K562 (cell line): ENCODE results near the gene ALG11. TPM values are rescaled to one million over a fixed set of nuclear protein-coding genes. Genes with fewer than 3 reads are reported as not detected.

ENCODE experiments used
- ATAC-seq: fragments of 200-7000 bp; cut with Tn5 transposase; 3 replicates; pipeline ENCODE4 v1.9.1; 2020; ENCODE audit warnings: moderate library complexity
- BruUV-seq: library from RNA; stranded (reverse); fragments of 400-500 nt; replicated peaks from 2 replicates; lab custom pipeline; 2021; lab: Mats Ljungman, UMichigan
- CTCF ChIA-PET: fragments of 300-600 bp; formaldehyde crosslinking; extraction: SDS; loops from one replicate; lab custom pipeline; 2021; ENCODE audit warnings: low intra/inter-chr PET ratio; lab: Yijun Ruan, JAX
- POLR2A ChIA-PET: fragments of 300-600, 350-650 bp; sonication (Branson Sonifier 250); formaldehyde crosslinking; extraction: SDS; loops from one replicate; lab custom pipeline; 2021; ENCODE audit warnings: antibody characterized with exemption, inconsistent platforms; lab: Yijun Ruan, JAX
- DNase-seq, 4 experiments: peaks; one replicate each; pipeline versions ENCODE4 v3.0.0 to v3.0.0-alpha.2; 2011 to 2018; ENCODE audit warnings: low spot score in 3 of 4, mixed read lengths in 3 of 4; ENCODE audit errors: extremely low read depth in 1 of 4
- FAIRE-seq: peaks from 2 replicates; lab custom pipeline; 2011; peaks lifted over from hg19 to GRCh38; lab: Jason Lieb, UNC
- H2AFZ ChIP-seq: 2 replicates; pipeline ENCODE4 v1.6.0; 2011; ENCODE audit warnings: low read depth, low read length, control low read depth, inconsistent platforms
- H3K27ac ChIP-seq: fragments of 200-600 bp; 3 replicates; pipeline ENCODE4 v1.8.0; 2011; ENCODE audit warnings: low read depth, mild to moderate bottlenecking, control low read depth, inconsistent platforms, low read length, moderate library complexity, mixed read lengths; ENCODE audit errors: extremely low read depth
- H3K27me3 ChIP-seq, 2 experiments: fragments of 300-600 bp in 1 of 2; 2 replicates in 1 of 2; 3 replicates in 1 of 2; pipeline versions ENCODE4 v1.6.0 to v1.8.0; 2011; ENCODE audit warnings: inconsistent platforms in 2 of 2, low read length in 2 of 2, mild to moderate bottlenecking in 1 of 2, mixed read lengths in 1 of 2, moderate library complexity in 1 of 2; ENCODE audit not compliant: control insufficient read depth in 2 of 2, insufficient read depth in 2 of 2
- H3K36me3 ChIP-seq: fragments of 300-600 bp; 3 replicates; pipeline ENCODE4 v1.8.0; 2011; ENCODE audit warnings: mild to moderate bottlenecking, low read length, inconsistent platforms; ENCODE audit not compliant: control insufficient read depth, insufficient read depth
- H3K4me1 ChIP-seq, 2 experiments: fragments of 200-600 bp in 1 of 2; replicated peaks in 1 of 2; 2 replicates in 1 of 2; 3 replicates in 1 of 2; pipeline versions ENCODE4 v1.5.1 to v1.8.0; 2011; ENCODE audit warnings: inconsistent platforms in 2 of 2, low read length in 2 of 2, mild to moderate bottlenecking in 1 of 2, mixed read lengths in 1 of 2, moderate library complexity in 1 of 2; ENCODE audit not compliant: control insufficient read depth in 2 of 2, insufficient read depth in 2 of 2
- H3K4me2 ChIP-seq: 2 replicates; pipeline ENCODE4 v1.6.1; 2011; ENCODE audit warnings: low read length, control low read depth, inconsistent platforms, mixed read lengths; ENCODE audit not compliant: insufficient read depth
- H3K4me3 ChIP-seq: fragments of 200-600 bp; sonication (generic), shearing (Covaris generic); 2 replicates; pipeline ENCODE4 v1.5.1; 2016; ENCODE audit warnings: control low read depth, inconsistent platforms
- H3K79me2 ChIP-seq: fragments of 200-600 bp; 3 replicates; pipeline ENCODE4 v1.8.0; 2011; ENCODE audit warnings: low read length, inconsistent platforms; ENCODE audit not compliant: control insufficient read depth, insufficient read depth
- H3K9ac ChIP-seq, 2 experiments: 2 replicates each; pipeline versions ENCODE4 v1.6.0 to v1.6.1; 2011; ENCODE audit warnings: low read depth in 2 of 2, low read length in 2 of 2, control low read depth in 1 of 2, inconsistent platforms in 1 of 2, mild to moderate bottlenecking in 1 of 2, mixed read lengths in 1 of 2; ENCODE audit not compliant: insufficient read depth in 1 of 2
- H3K9me1 ChIP-seq: one replicate; pipeline ENCODE4 v1.6.0; 2011; ENCODE audit warnings: inconsistent platforms, mild to moderate bottlenecking, low read length, moderate library complexity; ENCODE audit not compliant: control insufficient read depth, insufficient read depth
- H3K9me3 ChIP-seq: replicated peaks from 2 replicates; pipeline ENCODE4 v1.5.1; 2011; ENCODE audit warnings: low read depth, low read length, inconsistent platforms; ENCODE audit not compliant: control insufficient read depth, insufficient read depth
- H4K20me1 ChIP-seq: replicated peaks from 2 replicates; pipeline ENCODE4 v1.6.1; 2011; ENCODE audit warnings: low read length, inconsistent platforms, mixed read lengths; ENCODE audit not compliant: control insufficient read depth, insufficient read depth
- EP300 ChIP-seq: IDR thresholded peaks from 2 replicates; pipeline ENCODE4 v1.6.1; 2012; ENCODE audit warnings: low read length, improper control_type of control experiment
- EP400 ChIP-seq: fragments of 450-650 bp; IDR thresholded peaks from 2 replicates; pipeline ENCODE4 v1.6.1; 2017; ENCODE audit warnings: antibody characterized with exemption, mild to moderate bottlenecking, moderate library complexity
- ESRRA ChIP-seq: fragments of 450-650 bp; IDR thresholded peaks from 2 replicates; pipeline ENCODE4 v1.6.1; 2014; ENCODE audit warnings: low read depth, mild to moderate bottlenecking, moderate library complexity, borderline replicate concordance
- KDM1A ChIP-seq, 2 experiments: fragments of 450-650 bp; IDR thresholded peaks; 2 replicates each; pipeline ENCODE4 v1.6.1; 2016; ENCODE audit warnings: mild to moderate bottlenecking in 2 of 2
- MEIS2 ChIP-seq: fragments of 450-650 bp; IDR thresholded peaks from 2 replicates; pipeline ENCODE4 v1.6.1; 2014; ENCODE audit warnings: mild to moderate bottlenecking; ENCODE audit not compliant: partially characterized antibody
- MTA1 ChIP-seq: fragments of 450-650 bp; IDR thresholded peaks from 2 replicates; pipeline ENCODE4 v1.6.1; 2017; ENCODE audit warnings: borderline replicate concordance
- TEAD4 ChIP-seq, 2 experiments: sonication (generic) in 1 of 2; formaldehyde crosslinking in 1 of 2; IDR thresholded peaks; 2 replicates each; pipeline versions ENCODE4 v1.6.1 to v1.8.0; 2012 to 2022; ENCODE audit warnings: borderline replicate concordance in 1 of 2, inconsistent platforms in 1 of 2, low read length in 1 of 2, mild to moderate bottlenecking in 1 of 2, missing genetic modification reagents in 1 of 2
- ZNF668 ChIP-seq: fragments of 250-450 bp; sonication (Bioruptor Pico); IDR thresholded peaks from 2 replicates; pipeline ENCODE4 v1.8.0; 2022; ENCODE audit warnings: mild to moderate bottlenecking, inconsistent platforms
- ZNF699 ChIP-seq: fragments of 250-450 bp; sonication (Bioruptor Pico); IDR thresholded peaks from 2 replicates; pipeline ENCODE4 v1.8.0; 2021; ENCODE audit warnings: mild to moderate bottlenecking, moderate library complexity; ENCODE audit not compliant: insufficient replicate concordance
- WGBS: fragments of 100-300 bp; shearing (Covaris generic); methylation state at CpG from one replicate; pipeline ENCODE4 v1.1.6; 2016; ENCODE audit warnings: low coverage, mixed read lengths; ENCODE audit not compliant: insufficient coverage; ENCODE audit errors: missing lambda C conversion rate; 5-methylcytosine and 5-hydroxymethylcytosine counted together
- in situ Hi-C: fragments of 300-500 bp; cut with MboI; formaldehyde crosslinking; loops from 4 replicates; pipeline ENCODE4 v1.15.0; 2018; ENCODE audit warnings: inconsistent platforms, mixed read lengths
- intact Hi-C: fragments of 100-400 bp; cut with micrococcal nuclease; formaldehyde crosslinking; loops from 2 replicates; pipeline ENCODE4 v1.14.2; 2022
- polyA plus RNA-seq, 8 experiments: library from polyadenylated mRNA; depleted of rRNA in 4 of 8; stranded (reverse) in 5 of 8; unstranded in 3 of 8; fragments of >200 nt; fragmentation: Nextera tagmentation in 2 of 8; fragmentation: Illumina TruSeq in 1 of 8; extraction: Ambion mirVana in 2 of 8; extraction: Trizol in 1 of 8; gene quantifications; 2 replicates each; pipeline versions ENCODE4 v1.2.1 to v1.2.3, GENCODE V29; 2011 to 2014; ENCODE audit warnings: inconsistent platforms in 1 of 8, missing spikeins in 1 of 8
- total RNA-seq, 7 experiments: library from RNA; depleted of rRNA in 6 of 7; stranded (reverse); fragments of >200 nt in 6 of 7; fragmentation: Illumina TruSeq in 2 of 7; extraction: Trizol in 2 of 7; gene quantifications; 2 replicates each; pipeline versions ENCODE4 v1.2.1 to v1.2.3, GENCODE V29; 2011 to 2021; ENCODE audit warnings: low replicate concordance in 1 of 7
- TF ChIP-seq, protein P1 (sequence below): fragments of 450-650 bp; formaldehyde crosslinking; IDR thresholded peaks from 2 replicates; pipeline ENCODE4 v1.4.0; 2020; ENCODE audit warnings: mild to moderate bottlenecking
- TF ChIP-seq, protein P2 (sequence below): fragments of 450-650 bp; IDR thresholded peaks from 2 replicates; pipeline ENCODE4 v1.6.1; 2016

ALG11 gene
- total and polyA plus RNA-seq, 9 of the 15 experiments (the other 6 are each of a cell fraction or from before 2014, with no cell fraction given), result 7.3 to 19.2 (median 16.3) TPM

DNA sequence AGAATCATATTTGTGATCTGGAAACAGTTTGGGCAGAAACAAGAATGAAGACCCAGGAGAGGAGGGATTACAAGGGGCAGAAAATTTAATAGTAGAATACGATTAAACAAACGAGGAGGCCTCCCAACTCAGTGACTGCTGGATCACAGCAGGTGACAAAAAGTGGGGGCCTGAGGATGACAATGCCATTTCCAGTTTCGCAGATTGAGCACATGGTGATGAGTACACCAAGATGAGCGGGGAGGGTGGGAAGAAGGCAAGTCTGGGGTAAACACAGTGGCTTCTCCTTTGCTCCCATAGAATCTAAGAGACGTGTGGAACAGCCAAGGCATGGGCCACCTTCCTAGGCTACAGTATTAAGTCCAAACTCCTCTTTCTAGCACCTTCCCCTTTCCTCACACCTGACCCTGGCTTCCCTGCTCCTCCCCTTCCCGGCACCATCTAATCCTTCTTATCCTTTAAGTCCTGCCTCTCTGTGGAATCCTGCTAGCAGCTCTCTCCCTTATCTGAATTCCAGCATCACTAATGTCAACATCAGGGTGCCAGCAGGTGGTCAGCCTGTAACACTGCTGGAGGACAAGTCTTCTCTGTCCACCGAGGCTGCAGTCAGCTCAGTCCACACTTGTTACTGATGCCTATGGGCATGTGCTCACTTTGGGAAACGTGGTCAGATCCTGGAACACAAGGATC is 14.4 kb upstream of the ALG11 start:
- FAIRE-seq (no peak), ATAC-seq (peak; percentile 4), DNase-seq (peak in 1 of 4 experiments; percentile 61)
- Histone ChIP-seq H4K20me1 (no peaks in the 10 kb centered on the region), H3K27me3 (no peaks in the 10 kb centered on the region), H2AFZ (0 out of 2 replicates have a peak overlapping the region, but pooled peaks have one; percentile 24), H3K36me3 (no peaks in the 10 kb centered on the region; the same call in 1 of the 3 replicates), H3K9ac (no peak overlapping the region), H3K79me2 (peaks cover 86% of the 10 kb centered on the region), H3K4me2 (peak overlapping the region; percentile 60), H3K9me3 (no peaks in the 10 kb centered on the region), H3K4me1 (peaks cover 44 to 56% of the 10 kb centered on the region in 2 experiments), H3K9me1 (no peaks in the 10 kb centered on the region), H3K27ac (peak overlapping the region; percentile 73), H3K4me3 (no peak overlapping the region)
- intact Hi-C loops (loop anchor here (5.0 to 10.0 kb wide), 2 partner anchors 40 to 457 kb away; partner anchors contain the start of genes CKAP2 and VPS36), in situ Hi-C loops (no loop called here)
- CTCF ChIA-PET, result no interaction called here
- 9% methylated on average over 8 of the region's 8 CpGs for WGBS
- BruUV-seq, result no TSS peak
- POLR2A ChIA-PET, result interaction anchor here (0.6 to 1.1 kb wide), 2 partner anchors 19 to 419 kb away, joined by 3 read pairs; no protein-coding TSS in a partner anchor
- peak; percentile 20 to 53; a peak in 1 of 4 replicates for TF ChIP-seq KDM1A (IDR thresholded peaks at IDR 0.05)
- TF ChIP-seq ESRRA, result no peak
- TF ChIP-seq, protein P1, sequence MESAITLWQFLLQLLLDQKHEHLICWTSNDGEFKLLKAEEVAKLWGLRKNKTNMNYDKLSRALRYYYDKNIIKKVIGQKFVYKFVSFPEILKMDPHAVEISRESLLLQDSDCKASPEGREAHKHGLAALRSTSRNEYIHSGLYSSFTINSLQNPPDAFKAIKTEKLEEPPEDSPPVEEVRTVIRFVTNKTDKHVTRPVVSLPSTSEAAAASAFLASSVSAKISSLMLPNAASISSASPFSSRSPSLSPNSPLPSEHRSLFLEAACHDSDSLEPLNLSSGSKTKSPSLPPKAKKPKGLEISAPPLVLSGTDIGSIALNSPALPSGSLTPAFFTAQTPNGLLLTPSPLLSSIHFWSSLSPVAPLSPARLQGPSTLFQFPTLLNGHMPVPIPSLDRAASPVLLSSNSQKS, result no peak
- peak; percentile 71 for TF ChIP-seq TEAD4 (IDR thresholded peaks at IDR 0.05; ENCODE audit: low read length)
- no peak for TF ChIP-seq TEAD4 (CRISPR knock-in tag; IDR thresholded peaks at IDR 0.05; ENCODE audit: borderline replicate concordance)
- TF ChIP-seq MEIS2, result no peak
- TF ChIP-seq, protein P2, sequence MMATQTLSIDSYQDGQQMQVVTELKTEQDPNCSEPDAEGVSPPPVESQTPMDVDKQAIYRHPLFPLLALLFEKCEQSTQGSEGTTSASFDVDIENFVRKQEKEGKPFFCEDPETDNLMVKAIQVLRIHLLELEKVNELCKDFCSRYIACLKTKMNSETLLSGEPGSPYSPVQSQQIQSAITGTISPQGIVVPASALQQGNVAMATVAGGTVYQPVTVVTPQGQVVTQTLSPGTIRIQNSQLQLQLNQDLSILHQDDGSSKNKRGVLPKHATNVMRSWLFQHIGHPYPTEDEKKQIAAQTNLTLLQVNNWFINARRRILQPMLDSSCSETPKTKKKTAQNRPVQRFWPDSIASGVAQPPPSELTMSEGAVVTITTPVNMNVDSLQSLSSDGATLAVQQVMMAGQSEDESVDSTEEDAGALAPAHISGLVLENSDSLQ, result no peak
- peak; percentile 36; the same call in 1 of the 2 replicates for TF ChIP-seq EP300
- peak; percentile 27; the same call in 1 of the 2 replicates for TF ChIP-seq MTA1
- TF ChIP-seq ZNF699 (CRISPR knock-in tag), result no peak
- no peak for TF ChIP-seq ZNF668
- TF ChIP-seq EP400, result peak; percentile 16
